Medulla oblongata (tissue), 1 donor: ENCODE measurements around the gene CMIP.
A peak's percentile ranks its signal among the peaks of the same experiment; 100 is the strongest.

Source experiments
- DNase-seq: peaks from one replicate; pipeline ENCODE4 v3.0.0-alpha.2; 2015; ENCODE audit errors: extremely low spot score

CMIP gene

GRCh38 chr16:81657224-81657623 lies 212.6 kb downstream of the CMIP start:
- no peak for DNase-seq

GRCh38 chr16:81657781-81658180 lies 213.2 kb downstream of the CMIP start:
- no peak for DNase-seq

- DNase-seq = no peak
Measured at GRCh38 chr16:81658373-81658772, 213.8 kb downstream of the CMIP start.

- no peak for DNase-seq
Measured at GRCh38 chr16:81659249-81659648, 214.6 kb downstream of the CMIP start.

- DNase-seq = no peak
Measured at GRCh38 chr16:81661082-81661481, 216.5 kb downstream of the CMIP start.

- DNase-seq = no peak
Measured at GRCh38 chr16:81664153-81664552, 219.5 kb downstream of the CMIP start.

- no peak for DNase-seq
Measured at GRCh38 chr16:81665588-81665987, 221.0 kb downstream of the CMIP start.

- DNase-seq = no peak
Measured at GRCh38 chr16:81666113-81666512, 221.5 kb downstream of the CMIP start.

GRCh38 chr16:81668243-81669097 lies 223.9 kb downstream of the CMIP start:
- DNase-seq = no peak

- no peak for DNase-seq
Measured at GRCh38 chr16:81669473-81670350, 225.1 kb downstream of the CMIP start.

GRCh38 chr16:81671738-81672597 lies 227.4 kb downstream of the CMIP start:
- peak; percentile 27 for DNase-seq

GRCh38 chr16:81673432-81673831 lies 228.8 kb downstream of the CMIP start:
- no peak for DNase-seq

- no peak for DNase-seq
Measured at GRCh38 chr16:81675662-81676061, 231.1 kb downstream of the CMIP start.

GRCh38 chr16:81676066-81676882 lies 231.7 kb downstream of the CMIP start:
- no peak for DNase-seq

GRCh38 chr16:81676883-81677737 lies 232.5 kb downstream of the CMIP start:
- no peak for DNase-seq

GRCh38 chr16:81678326-81679095 lies 233.9 kb downstream of the CMIP start:
- no peak for DNase-seq

GRCh38 chr16:81679721-81680430 lies 235.3 kb downstream of the CMIP start:
- DNase-seq = no peak

- peak; percentile 24 for DNase-seq
Measured at GRCh38 chr16:81680444-81681275, 236.1 kb downstream of the CMIP start.
